Thyroid gland (tissue), 4 donors: Measurements from ENCODE around the gene RUNX2. TPM values are rescaled to one million over a fixed set of nuclear protein-coding genes. Genes with fewer than 3 reads are reported as not detected.

Source experiments
- DNase-seq, 2 donors: peaks; one replicate each; pipeline ENCODE4 v3.0.0-alpha.2; 2019
- H3K27ac ChIP-seq, 3 donors: fragments of 200-600 bp; sonication (generic); 1 replicate in 2 of 3; 2 replicates in 1 of 3; pipeline ENCODE4 v1.5.1; 2016 to 2019; ENCODE audit warnings: mild to moderate bottlenecking in 1 of 3, moderate library complexity in 1 of 3
- H3K27me3 ChIP-seq: fragments of 200-600 bp; sonication (generic); one replicate; pipeline ENCODE4 v1.5.1; 2019
- H3K36me3 ChIP-seq, 2 donors: fragments of 200-600 bp; sonication (generic); one replicate each; pipeline ENCODE4 v1.5.1; 2016 to 2019
- H3K4me1 ChIP-seq, 2 donors: fragments of 200-600 bp; sonication (generic); one replicate each; pipeline ENCODE4 v1.5.1; 2017 to 2019
- H3K4me3 ChIP-seq, 3 donors: fragments of 200-600 bp; sonication (generic); replicated peaks in 1 of 3; 1 replicate in 2 of 3; 2 replicates in 1 of 3; pipeline ENCODE4 v1.5.1; 2016; ENCODE audit warnings: mild to moderate bottlenecking in 1 of 3
- H3K9me3 ChIP-seq: fragments of 200-600 bp; sonication (generic); one replicate; pipeline ENCODE4 v1.5.1; 2017
- POLR2A ChIP-seq, 2 donors: fragments of 450-650 bp; IDR thresholded peaks; one replicate each; pipeline ENCODE4 v1.6.1; 2017; ENCODE audit warnings: antibody characterized with exemption in 2 of 2, mild to moderate bottlenecking in 2 of 2, moderate library complexity in 1 of 2
- WGBS, 2 donors: methylation state at CpG; one replicate each; pipeline ENCODE4 v1.1.5; 2017; 5-methylcytosine and 5-hydroxymethylcytosine counted together
- intact Hi-C: fragments of 100-400 bp; cut with DNase I; formaldehyde crosslinking; loops from one replicate; pipeline ENCODE4 v1.15.1; 2023
- total RNA-seq, 4 donors: library from RNA; depleted of rRNA; stranded (reverse); fragments of >200 nt; gene quantifications; one replicate each; pipeline ENCODE4 v1.2.3, GENCODE V29; 2016
- TF ChIP-seq, protein P1 (sequence below), 6 experiments: fragments of 200-600 bp in 3 of 6; fragments of 450-650 bp in 3 of 6; sonication (generic) in 3 of 6; IDR thresholded peaks; one replicate each; pipeline ENCODE4 v1.5.1; 2016 to 2019; ENCODE audit warnings: antibody characterized with exemption in 6 of 6, mild to moderate bottlenecking in 2 of 6, inconsistent platforms in 1 of 6, moderate library complexity in 1 of 6

Gene RUNX2
- total RNA-seq, 4 donors from 2014 or later, result 1.6 to 4.2 (median 2.7) TPM

DNA sequence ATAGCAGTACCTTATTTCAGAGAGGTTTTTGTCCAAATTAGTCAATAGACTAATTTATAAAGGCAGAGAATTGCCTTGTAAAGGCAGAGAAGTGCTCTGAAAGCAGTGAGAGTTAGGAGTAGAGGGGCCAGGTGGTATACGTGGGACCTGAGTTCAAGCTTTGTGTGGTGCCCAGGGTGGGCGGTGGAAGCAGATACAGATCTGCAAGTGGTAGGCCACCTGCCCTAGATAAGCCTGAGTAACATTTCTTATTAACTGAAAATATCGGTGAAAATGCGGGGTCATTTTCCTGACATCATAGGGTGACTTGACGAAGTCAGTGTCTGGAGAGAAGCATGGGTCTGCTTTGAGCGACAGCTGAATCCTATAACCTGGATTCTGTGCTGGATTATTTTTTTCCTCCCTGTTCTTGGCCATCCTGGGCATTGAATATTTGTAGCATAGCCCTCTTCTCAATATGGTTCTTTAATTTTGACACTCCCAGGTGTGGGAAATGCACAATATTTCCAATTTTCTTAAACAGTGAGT, 111.8 kb downstream of the RUNX2 start:
- Histone ChIP-seq H3K4me3 (no peak overlapping the region), H3K27me3 (no peaks in the 10 kb centered on the region), H3K27ac (no peak overlapping the region), H3K36me3 (no peaks in the 10 kb centered on the region), H3K9me3 (no peaks in the 10 kb centered on the region), H3K4me1 (peaks cover 0 to 2% of the 10 kb centered on the region in 2 donors)
- intact Hi-C loops, result no loop called here
- TF ChIP-seq POLR2A (IDR thresholded peaks at IDR 0.05), result no peak
- no peak for DNase-seq
- WGBS, 2 donors, result 96 to 98% methylated on average over 6 of the region's 6 CpGs

DNA sequence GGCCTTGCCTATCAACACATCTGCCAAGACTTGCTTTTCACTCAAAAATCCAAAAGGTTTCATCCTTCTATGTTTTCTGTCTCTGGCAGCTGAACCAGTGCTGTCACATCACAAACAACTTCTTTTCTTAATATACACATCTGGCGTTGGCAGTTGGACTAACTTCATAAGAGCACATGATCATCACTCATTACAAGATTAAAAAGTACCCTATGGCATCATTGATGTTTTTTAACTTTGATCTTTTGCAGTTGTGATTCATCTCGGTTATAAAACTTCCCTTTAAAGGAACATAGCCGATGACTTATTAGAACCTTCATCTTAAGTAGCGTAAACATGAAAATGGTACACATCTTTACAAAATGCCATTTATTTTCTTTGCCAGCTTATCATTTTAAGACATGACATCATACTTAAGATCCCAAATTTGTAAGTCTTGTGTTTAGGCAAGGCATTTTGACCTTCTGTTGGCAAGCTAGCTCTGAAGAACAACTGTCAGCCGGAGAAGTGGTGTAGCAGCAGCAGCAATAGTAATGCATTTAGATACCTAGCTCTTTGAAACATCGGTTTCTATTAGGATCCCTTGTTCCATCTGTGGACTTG, 113.8 kb downstream of the RUNX2 start:
- no peak overlapping the region for H3K27ac ChIP-seq
- 92% methylated on average over 6 of the region's 6 CpGs for WGBS, 2 donors

DNA sequence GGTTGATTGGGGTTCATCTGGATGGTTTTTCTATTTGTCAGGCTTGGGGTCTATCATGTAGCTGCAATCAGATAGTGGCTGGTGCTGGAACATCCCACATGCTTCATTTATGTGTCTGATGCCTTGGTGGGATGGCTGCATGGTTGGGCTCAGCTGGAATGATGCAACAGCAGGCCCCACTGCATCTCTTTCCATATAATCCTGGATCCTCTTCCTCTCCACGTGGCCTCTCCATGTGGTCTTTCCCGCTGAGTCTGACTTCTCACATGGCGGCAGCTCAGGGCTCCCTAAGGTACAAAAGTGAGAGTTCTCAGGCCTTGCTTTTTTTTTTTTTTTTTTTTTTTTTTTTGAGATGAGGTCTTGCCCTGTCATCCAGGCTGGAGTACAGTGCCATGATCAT, 114.6 kb downstream of the RUNX2 start:
- whole genome bisulfite sequencing, 2 donors, result 82 to 98% methylated on average over 3 of the region's 3 CpGs
- intact Hi-C loops, result no loop called here
- Histone ChIP-seq H3K9me3 (no peaks in the 10 kb centered on the region), H3K27ac (no peak overlapping the region), H3K36me3 (no peaks in the 10 kb centered on the region), H3K4me1 (peaks cover 0 to 17% of the 10 kb centered on the region in 2 donors), H3K4me3 (no peak overlapping the region), H3K27me3 (no peaks in the 10 kb centered on the region)
- TF ChIP-seq, protein P1, sequence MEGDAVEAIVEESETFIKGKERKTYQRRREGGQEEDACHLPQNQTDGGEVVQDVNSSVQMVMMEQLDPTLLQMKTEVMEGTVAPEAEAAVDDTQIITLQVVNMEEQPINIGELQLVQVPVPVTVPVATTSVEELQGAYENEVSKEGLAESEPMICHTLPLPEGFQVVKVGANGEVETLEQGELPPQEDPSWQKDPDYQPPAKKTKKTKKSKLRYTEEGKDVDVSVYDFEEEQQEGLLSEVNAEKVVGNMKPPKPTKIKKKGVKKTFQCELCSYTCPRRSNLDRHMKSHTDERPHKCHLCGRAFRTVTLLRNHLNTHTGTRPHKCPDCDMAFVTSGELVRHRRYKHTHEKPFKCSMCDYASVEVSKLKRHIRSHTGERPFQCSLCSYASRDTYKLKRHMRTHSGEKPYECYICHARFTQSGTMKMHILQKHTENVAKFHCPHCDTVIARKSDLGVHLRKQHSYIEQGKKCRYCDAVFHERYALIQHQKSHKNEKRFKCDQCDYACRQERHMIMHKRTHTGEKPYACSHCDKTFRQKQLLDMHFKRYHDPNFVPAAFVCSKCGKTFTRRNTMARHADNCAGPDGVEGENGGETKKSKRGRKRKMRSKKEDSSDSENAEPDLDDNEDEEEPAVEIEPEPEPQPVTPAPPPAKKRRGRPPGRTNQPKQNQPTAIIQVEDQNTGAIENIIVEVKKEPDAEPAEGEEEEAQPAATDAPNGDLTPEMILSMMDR (IDR thresholded peaks at IDR 0.05), result no peak
- no peak for TF ChIP-seq POLR2A (IDR thresholded peaks at IDR 0.05)
- DNase-seq, result no peak

More for the DNA sequence above, 113.8 kb downstream of the RUNX2 start:
- Histone ChIP-seq H3K9me3 (no peaks in the 10 kb centered on the region), H3K36me3 (no peaks in the 10 kb centered on the region), H3K4me1 (peaks cover 0 to 17% of the 10 kb centered on the region in 2 donors), H3K27me3 (no peaks in the 10 kb centered on the region), H3K4me3 (no peak overlapping the region)
- intact Hi-C loops, result no loop called here
- TF ChIP-seq, protein P1 (IDR thresholded peaks at IDR 0.05), result no peak
- no peak for DNase-seq

DNA sequence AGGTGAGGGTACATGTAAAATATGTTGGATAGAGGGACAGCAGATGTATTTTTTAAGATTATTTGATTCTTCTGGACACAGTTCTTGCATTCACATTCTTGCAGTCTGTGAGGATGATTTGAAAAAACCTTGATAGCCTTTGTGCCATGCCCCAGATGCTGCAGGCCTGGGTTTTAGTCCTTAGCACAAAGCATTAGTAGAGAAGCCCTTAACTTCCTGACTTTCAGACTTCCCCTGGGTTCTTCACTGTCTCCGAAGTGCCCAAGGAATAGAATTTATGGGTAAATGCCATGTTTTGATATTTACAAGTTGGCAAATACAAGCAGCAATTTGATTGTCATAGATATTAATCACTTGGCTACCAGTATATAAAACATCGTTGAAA, 117.2 kb downstream of the RUNX2 start:
- Histone ChIP-seq H3K27ac (peak overlapping the region in 2 of 3 donors; percentile 48 to 50), H3K4me3 (no peak overlapping the region)

DNA sequence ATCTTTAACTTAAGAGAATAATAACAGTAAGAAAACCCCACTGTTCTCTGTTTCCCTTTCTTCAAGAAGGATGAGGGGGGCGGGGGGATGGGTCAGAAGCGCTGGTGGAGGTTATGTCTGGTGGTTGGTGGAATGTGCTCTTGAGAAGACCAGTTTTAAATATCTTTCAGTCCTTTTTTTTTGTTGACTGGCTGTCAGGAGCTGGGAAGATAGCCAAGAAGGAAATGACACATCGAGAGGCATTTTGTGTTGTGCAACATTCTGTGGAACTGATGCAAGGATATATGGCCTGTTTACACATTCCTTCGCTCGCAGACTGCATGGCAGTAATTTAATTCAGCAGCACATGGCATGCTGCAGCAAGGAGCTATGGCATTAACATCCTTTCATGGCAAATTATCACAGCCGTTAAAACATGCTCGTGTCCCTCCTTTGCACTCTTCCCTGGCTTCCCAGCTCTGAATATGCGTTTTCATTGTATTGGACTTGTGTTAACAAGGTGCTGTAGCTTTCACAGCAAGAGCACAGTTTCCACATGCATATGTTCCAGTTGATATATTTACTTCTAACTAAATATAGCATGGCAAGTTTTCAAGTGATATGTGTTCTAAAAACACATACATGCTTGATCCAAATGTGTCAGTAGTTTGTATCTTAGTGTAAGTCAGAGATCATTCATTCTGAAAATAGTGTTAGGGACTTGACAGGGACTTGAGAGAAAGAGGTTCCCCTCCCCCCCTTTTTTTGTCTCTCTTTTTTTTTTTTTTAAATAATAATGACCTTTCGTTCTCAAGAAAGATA, 117.8 kb downstream of the RUNX2 start:
- H3K4me3 ChIP-seq, result no peak overlapping the region
- peaks cover 0 to 17% of the 10 kb centered on the region in 2 donors for H3K4me1 ChIP-seq
- H3K27ac ChIP-seq, result peak overlapping the region in 1 of 3 donors; percentile 48
- peak; percentile 67 to 70 for DNase-seq
- no peaks in the 10 kb centered on the region for H3K36me3 ChIP-seq
- TF ChIP-seq, protein P1 (IDR thresholded peaks at IDR 0.05), result no peak
- no peak for TF ChIP-seq POLR2A (IDR thresholded peaks at IDR 0.05)
- H3K27me3 ChIP-seq, result no peaks in the 10 kb centered on the region
- no peaks in the 10 kb centered on the region for H3K9me3 ChIP-seq
- intact Hi-C loops, result no loop called here
- WGBS, 2 donors, result 14 to 17% methylated on average over 9 of the region's 9 CpGs

More for the DNA sequence above, 117.2 kb downstream of the RUNX2 start:
- intact Hi-C loops, result no loop called here
- H3K36me3 ChIP-seq, result no peaks in the 10 kb centered on the region
- TF ChIP-seq, protein P1 (IDR thresholded peaks at IDR 0.05), result no peak
- TF ChIP-seq POLR2A (IDR thresholded peaks at IDR 0.05), result no peak
- no peak for DNase-seq
- WGBS, 2 donors, result 22 to 35% methylated on average over 2 of the region's 2 CpGs
- peaks cover 0 to 17% of the 10 kb centered on the region in 2 donors for H3K4me1 ChIP-seq
- H3K27me3 ChIP-seq, result no peaks in the 10 kb centered on the region
- H3K9me3 ChIP-seq, result no peaks in the 10 kb centered on the region
